HG03354 (cell line): ENCODE measurements around the gene TKFC.
"Not testable (repeated sequence)": the region's sequence is repeated elsewhere in the genome, so short reads cannot be mapped to it uniquely, and the experiment has no call there.

Source experiments
- ATAC-seq: cut with Tn5 transposase; IDR thresholded peaks from one replicate; pipeline ENCODE4 v1.9.1; 2021; ENCODE audit warnings: mild to moderate bottlenecking; ENCODE audit not compliant: unreplicated experiment, poor library complexity, severe bottlenecking

Gene TKFC

GRCh38 chr11:61361741-61362541 is 28.9 kb downstream of the TKFC start, which contains the start of the genes CYB561A3 and TMEM138:
Gene CYB561A3, minus strand, starts transcription at chr11:61361882. Its CDS starts 5,169 bp downstream, at chr11:61356713.
Gene TMEM138, plus strand, starts transcription at chr11:61362374. Its CDS starts 2,017 bp downstream, at chr11:61364391.
- ATAC-seq: peak; percentile 90

- peak; percentile 9 for ATAC-seq
Observed at GRCh38 chr11:61362542-61362875, 29.5 kb downstream of the TKFC start.

- ATAC-seq: no peak
Observed at GRCh38 chr11:61364012-61364675, 31.1 kb downstream of the TKFC start.

DNA sequence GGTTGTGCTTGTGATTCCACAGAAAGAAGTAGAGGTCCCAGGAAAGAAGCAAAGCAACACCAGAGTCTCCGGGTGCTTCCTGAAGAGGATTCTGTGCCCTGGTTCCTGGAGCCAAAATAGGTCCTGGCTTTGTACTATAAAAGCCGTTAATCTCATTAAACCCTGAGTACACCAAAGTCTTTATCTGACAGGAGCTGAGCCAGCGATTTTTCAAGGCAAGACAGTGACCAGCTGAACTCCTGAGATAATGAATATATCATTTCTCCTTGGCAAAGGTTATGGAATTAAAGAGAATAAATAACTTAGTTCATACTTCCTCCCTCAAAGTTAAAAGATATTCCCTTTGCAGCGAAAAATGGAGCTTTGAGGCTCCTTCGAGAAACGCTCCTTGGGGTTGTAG is 34.4 kb downstream of the TKFC start:
- no peak for ATAC-seq

DNA sequence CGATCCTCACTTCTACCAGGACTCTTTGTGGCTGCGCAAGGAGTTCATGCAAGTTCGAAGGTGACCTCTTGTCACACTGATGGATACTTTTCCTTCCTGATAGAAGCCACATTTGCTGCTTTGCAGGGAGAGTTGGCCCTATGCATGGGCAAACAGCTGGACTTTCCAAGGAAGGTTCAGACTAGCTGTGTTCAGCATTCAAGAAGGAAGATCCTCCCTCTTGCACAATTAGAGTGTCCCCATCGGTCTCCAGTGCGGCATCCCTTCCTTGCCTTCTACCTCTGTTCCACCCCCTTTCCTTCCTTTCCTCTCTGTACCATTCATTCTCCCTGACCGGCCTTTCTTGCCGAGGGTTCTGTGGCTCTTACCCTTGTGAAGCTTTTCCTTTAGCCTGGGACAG is 35.6 kb downstream of the TKFC start:
- ATAC-seq: no peak

DNA sequence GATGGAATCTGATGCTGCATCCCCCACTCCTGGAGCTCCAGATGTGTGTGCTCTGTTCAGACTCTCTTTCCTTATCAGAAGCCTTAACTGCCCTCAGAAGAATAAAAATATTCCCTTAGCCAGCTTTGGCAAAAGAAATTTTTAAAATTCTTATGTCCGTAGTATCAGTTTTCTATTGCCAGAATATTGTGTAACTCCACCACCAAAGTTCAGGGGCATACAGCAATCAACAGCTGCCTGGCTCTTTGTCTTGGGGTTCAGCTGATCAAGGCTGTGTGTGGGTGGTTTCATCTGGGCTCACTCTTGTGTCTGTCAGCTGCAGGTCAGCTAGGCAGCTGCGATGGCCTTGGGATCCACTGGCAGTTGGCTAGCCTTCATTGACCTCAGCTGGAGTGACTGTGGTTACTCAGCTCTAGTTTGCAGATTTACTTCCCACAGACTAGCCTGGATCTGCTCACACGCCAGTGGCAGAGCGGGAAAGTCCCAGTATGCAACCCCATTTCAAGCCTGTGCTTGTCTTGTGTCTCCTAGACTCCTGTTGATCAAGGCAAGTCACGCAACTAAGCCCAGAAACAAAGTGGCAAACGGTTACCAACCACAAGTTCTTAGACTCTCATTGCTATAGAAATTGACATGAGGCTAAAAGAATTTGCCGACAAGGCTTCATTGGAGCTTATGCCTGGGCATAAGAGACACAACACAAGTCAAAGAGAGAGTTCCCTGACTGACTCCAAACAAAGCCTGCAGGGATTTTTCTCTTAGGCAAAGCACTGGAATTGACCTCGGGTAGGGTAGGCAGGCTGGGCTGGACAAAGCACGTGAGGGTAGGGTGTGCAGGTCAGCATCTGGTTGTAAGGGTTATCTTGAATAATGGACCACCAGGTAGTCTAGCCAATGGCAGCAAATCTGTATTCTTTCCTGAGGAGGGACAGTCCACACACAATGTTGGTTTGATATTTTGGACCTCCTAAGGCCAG is 36.6 kb downstream of the TKFC start:
- ATAC-seq: no peak

- no peak for ATAC-seq
Observed at GRCh38 chr11:61370349-61371005, 37.4 kb downstream of the TKFC start.

DNA sequence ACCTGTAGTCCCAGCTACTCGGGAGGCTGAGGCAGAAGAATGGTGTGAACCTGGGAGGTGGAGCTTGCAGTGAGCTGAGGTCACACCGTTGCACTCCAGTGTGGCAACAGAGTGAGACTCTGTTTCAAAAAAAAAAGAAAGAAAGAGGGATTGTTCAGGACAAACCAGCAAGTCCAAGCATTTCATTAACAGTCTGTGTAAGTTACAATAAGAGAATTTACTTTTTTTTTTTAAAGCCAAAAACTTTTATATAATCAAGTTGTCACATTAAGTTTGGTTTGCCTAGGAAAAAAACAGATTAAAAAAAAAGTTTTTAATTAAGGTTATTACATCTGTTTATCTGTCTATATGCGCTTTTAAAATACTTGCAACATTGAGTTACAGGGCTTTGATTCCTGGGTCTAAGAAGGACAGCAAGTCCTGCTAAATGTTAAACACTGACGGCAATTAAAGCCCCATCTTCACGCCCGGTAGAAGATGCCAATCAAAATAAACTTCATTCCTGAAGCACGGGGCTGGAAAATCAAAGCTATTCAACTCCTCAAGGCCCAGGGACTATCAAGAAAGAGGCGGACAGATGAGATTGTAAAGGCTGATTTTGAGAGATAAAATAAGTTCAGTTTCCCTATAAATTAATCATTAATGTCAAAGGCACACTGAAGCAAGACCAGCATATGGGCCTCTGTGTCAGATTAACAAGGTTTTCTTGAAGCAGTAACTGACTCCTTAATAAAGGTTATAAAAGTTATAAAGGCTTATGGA is 39.8 kb downstream of the TKFC start:
- ATAC-seq: no peak

DNA sequence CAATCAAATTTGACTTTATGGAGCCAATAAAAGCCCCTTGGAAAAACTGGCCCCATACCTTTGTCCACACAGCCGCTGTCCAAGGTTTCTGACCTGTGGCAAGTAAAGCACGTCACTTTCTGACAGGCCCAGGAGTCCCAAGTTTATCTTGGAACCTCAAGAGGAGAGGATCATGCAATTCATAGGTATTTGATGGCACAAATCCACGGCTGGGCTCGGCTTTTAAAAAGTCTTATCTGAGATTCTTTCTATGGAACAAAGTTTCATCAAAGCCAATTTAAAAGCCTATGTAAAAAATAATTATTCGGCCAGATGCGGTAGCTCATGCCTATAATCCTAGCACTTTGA is 42.7 kb downstream of the TKFC start:
- ATAC-seq: no peak

DNA sequence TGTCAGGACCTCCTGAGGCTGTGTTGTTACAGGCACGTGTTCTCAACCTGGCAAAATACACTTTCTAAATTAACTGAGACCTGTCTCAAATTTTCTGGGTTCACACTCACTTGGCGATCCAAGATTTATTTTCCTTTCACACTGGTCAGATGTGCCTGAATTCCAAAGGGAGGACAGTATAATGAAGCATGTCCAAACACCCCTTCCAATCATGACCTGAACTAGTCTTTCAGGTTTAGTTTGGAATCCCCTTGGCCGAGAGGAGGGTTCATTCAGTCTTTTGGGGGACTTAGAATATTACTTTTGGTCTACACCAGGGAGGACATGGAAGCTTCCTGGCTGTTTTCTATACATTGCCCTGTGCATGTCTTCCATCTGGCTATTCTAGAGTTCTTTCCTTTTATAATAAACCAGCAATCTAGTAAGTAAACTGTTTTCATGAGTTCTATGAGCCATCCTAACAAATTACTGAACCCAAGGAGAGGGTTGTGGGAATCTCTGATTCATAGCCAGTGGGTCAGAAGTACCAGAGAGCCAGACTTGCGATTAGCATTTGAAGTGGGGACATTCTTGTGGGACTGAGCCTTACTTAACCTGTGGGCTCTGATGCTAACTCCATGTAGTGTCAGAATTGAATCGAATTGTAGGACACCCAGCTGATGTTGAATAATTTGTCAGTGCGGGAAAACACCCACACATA is 44.6 kb downstream of the TKFC start:
- ATAC-seq: no peak

DNA sequence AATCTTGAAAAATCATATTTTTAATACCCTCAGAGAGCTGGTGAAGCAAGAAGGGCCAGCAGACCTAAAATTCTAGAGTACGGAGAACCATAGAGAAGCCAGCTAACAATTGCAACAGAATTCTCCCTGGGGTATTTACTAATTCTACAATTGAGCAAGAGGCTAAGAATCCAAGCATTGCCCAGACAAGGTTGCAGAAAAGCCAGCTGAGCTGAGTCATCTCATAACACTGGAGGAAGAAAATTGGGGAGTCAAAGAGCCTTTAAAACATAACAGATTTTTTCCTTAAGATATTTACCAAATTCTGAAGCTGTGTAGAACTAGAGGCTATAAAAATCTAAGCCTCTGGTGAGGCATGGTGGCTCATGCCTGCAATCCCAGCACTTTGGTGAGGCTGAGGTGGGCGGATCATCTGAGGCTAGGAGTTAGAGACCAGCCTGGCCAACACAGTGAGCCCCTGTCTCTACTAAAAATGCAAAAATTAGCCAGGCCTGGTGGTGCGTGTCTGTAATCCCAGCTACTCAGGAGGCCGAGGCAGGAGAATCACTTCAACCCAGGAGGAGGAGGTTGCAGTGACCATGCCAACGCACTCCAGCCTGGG is 45.8 kb downstream of the TKFC start:
- ATAC-seq: no peak

DNA sequence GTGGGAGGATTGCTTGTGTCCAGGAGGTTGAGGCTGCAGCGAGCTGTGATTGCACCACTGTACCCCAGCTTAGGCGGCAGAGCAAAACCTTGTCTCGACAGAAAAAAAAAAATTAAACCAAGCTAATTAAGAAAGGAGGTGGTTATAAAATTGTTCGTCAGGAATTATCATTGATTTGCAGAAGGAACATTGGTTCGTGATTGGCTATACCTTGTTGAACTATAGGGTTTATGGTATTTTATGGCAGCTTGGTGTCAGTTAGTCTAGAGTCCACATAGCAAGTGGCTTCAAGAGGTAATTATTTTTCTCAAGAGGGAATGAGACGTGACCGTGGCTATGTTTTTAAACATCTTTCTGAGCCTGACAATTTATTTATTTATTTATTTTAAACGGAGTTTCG is 47.9 kb downstream of the TKFC start:
- no peak for ATAC-seq

DNA sequence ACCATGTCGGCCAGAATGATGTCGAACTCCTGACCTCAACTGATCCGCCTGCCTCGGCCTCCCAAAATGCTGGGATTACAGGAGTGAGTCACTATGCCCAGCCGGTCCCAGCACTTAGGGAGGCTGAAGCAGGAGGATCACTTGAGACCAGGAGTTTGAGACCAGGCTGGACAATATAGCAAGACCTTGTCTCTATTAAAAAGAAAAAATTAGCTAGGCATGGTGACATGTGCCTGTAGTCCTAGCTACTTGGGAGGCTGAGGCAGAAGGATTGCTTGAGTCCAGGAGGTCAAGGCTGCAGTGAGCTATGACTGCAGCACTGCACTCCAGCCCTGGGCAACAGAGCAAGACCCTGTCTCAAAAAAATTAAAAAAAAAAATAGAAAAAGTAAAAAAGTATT is 50.8 kb downstream of the TKFC start:
- not testable (repeated sequence) for ATAC-seq

DNA sequence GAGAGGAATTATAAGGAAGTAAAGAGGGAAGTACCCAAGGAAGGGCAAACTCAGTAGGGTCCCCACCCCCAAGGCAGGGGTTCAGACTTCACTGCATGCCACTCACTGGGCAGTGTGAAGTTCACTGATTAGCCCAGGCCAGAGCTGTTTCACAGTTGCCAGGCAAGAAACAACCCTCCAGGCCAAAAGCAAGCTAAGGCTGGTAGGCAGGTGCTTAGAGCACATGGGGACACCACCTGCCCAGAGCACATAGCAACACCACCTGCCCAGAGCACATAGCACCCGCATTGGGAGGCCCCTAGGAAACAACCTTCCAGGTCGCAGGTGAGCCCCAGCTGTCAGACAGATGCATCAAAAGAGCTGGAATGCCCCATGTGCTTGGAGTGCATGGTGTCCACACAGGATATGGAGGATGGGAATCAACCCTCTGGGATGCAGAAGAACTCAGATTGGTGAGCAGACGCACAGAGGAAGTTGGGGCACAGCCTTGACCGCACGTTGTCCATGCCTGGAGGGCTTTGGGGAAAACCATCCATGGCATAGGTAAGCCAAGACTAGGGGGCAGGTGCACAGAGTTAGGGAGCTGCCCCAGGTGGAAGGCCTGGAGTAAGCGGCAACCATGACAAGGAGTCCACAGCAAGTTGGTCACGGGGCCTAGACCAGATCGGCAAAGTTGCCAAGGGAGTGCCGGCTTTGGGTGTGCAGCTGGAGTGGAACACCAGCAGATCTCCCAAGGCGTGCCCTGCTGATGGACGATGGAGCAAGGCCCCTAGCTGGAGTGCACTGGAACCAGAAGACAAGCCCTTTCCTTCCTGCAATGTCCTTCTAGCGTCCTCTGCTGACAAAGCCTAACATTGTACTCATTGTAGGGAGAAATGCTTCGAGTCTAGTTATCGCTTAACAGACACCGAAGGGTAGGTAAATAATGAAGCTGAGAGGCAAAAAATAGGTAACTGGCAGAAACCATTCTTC is 51.5 kb downstream of the TKFC start:
- ATAC-seq: no peak

GRCh38 chr11:61390161-61390560 is 57.1 kb downstream of the TKFC start:
- ATAC-seq: no peak

- peak; percentile 24 for ATAC-seq
Observed at GRCh38 chr11:61392981-61393595, 60.1 kb downstream of the TKFC start.
